Body of pancreas (tissue), 4 donors: Measurements from ENCODE around the gene FRAS1.

Experiments
- CTCF ChIP-seq, 7 experiments: fragments of 450-650 bp in 4 of 7; fragments of 200-600 bp in 3 of 7; sonication (generic) in 3 of 7; IDR thresholded peaks; one replicate each; pipeline ENCODE4 v1.5.1; 2016 to 2019; ENCODE audit warnings: antibody characterized with exemption in 7 of 7
- POLR2A ChIP-seq, 3 donors: fragments of 450-650 bp; IDR thresholded peaks; one replicate each; pipeline ENCODE4 v1.6.1; 2016; ENCODE audit warnings: antibody characterized with exemption in 3 of 3, mild to moderate bottlenecking in 2 of 3

GRCh38 chr4:78136109-78137081, 79.3 kb downstream of the FRAS1 start:
- TF ChIP-seq CTCF (IDR thresholded peaks at IDR 0.05) (no peak), POLR2A (IDR thresholded peaks at IDR 0.05) (no peak)
